Measurements from ENCODE around the gene AKAP13. TPM values are rescaled to one million over a fixed set of nuclear protein-coding genes. Genes with fewer than 3 reads are reported as not detected.

Gene AKAP13
- total RNA-seq, 1 experiment from 2014 or later = 55.3 TPM

DNA sequence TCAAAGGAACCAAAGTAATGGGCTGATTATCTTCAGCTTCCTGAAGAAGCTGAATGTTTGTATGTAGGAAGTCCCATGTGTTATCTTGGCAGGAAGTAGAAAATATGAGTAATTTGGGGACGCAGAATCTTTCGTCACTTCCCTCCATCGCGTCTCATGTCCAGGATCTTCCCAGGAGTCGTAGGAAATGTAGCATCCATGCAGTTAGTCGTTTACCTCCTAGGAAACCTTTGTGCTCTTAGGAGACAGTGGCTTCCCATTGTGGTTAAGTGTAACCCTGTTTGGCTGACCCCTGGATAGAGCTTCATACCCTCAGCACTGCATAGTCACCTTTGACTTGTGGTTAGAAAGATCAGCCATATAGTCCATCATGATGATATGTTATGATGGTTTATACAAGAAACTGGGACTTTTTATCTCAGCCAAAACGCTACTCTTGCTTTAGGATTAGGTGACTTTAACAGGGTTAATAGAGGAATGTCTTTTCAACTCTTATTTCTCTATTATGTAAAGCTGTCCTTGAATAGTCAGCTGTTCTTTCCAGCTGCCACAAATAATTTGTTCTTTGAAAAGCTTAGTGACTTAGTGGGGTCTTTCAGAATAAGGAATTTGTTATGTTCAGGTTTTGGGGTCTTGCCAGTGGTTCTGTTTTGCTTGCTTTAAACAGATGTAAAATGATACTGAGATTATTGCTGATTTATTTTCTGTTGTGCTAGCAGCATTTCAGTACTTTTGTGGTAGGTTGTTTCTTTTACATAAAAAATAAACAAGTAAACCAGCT is 322.1 kb downstream of the AKAP13 start:
- peak; percentile 31 for DNase-seq (ENCODE audit: low read depth)

DNA sequence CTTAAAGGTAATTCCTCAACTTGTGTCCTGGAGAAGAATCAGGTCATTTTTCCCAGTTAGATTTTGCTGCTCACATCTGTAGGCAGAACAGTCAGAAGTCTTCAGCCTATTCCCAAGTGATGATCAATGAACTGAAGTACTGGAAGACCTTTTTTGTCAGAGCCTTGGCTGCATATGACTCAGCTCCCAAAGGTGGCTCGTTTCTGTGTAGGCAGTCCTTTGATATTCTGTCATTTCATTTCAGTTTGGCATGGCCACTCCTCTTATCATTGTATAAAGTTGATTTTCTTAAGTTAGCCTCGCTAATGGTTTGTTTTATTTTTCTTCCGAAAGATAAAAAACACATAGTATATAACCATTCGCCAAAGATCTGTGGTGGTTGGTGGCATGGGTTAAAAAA is 323.7 kb downstream of the AKAP13 start:
- DNase-seq (ENCODE audit: low read depth) = no peak

GRCh38 chr15:85704720-85705429 is 324.5 kb downstream of the AKAP13 start:
- DNase-seq (ENCODE audit: low read depth) = no peak

DNA sequence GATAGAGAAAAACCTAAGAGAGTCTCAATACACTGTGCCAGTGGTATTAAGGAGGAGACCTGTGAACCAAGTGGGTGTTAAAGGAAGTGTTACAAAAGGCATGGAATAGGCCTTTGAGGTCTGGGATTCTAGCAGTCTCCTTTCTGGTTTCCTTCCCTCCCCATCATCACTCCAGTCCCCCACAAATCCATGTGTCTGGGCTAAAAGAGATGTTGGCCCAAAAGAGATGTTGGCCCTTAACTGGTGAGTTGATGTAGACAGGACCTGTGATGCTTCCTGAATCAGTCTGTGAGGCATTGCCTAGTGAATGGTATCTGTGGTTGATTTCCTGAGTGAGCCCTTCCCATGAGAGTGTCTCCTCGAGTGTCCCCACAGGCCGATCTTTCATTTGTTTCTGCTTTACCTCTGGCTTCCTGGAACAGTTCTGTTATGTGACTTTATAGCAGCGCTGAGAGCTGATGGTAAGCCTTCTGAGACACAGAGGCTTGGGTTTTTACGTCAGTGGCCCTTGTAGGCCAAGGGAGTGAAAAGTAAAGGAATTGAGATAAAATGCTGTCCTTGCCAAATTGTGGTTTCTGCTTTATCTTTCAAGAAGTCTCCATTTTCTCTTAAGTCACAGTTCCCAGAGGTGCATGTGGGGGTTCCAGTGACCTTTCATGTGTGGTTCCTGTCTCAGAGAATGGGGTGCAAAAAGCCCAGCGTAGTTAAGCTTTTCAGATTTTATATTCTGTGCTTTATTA is 326.5 kb downstream of the AKAP13 start:
- DNase-seq (ENCODE audit: low read depth) = peak; percentile 34

GRCh38 chr15:85707519-85708338 is 327.3 kb downstream of the AKAP13 start:
- peak; percentile 50 for DNase-seq (ENCODE audit: low read depth)

DNA sequence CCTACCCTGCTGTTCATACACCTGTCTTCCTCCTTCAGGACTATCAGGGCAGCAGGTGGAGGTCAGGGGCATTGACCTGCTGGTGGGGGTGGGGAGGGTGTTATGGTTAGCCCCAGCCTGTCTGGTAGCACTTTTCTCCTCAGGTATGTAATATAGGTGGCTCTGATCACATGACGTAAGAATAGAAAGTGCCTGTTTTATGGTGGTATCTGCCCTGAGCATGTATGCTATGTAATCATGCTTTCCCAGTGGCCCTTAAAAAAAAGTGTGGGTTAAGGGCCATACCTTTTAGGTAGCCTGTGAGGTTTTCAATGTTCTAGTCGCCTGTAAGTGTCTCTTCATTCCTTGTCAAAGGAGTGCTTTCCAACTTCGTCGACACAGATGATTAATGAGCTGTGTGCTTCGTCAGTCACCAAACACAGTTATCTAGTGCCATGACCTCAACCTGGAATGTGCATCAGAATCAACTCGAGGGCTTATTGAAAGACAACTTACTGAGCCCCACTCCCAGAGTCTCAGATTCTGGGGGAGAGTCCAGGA is 328.1 kb downstream of the AKAP13 start:
- DNase-seq (ENCODE audit: low read depth) = no peak

GRCh38 chr15:85709250-85709649 is 328.8 kb downstream of the AKAP13 start:
- DNase-seq (ENCODE audit: low read depth) = no peak

DNA sequence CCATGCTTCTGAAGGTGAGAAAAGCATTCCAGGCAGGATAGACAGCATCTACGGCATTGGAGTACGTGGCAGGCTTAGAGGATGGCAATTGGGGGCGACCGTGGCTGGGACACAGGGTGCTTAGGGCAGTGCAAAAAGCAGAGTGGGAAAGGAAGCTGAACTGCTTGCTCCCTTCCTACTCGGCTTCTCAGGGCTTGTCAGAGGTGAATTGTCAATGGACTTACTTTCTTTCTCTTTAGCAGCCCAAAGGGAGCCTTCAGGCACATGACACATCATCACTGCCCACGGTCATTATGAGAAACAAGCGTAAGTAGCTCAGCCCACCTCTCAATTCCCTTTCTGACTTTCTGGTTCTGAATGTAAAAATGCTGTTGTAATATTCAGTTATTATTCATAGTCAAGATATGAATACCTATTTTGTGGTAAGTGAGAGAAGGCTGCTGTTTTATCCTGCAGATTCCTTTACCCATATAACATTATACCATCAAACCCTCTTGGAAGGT is 330.0 kb downstream of the AKAP13 start:
- no peak for DNase-seq (ENCODE audit: low read depth)

GRCh38 chr15:85711580-85712192 is 331.3 kb downstream of the AKAP13 start:
- DNase-seq (ENCODE audit: low read depth) = no peak

DNA sequence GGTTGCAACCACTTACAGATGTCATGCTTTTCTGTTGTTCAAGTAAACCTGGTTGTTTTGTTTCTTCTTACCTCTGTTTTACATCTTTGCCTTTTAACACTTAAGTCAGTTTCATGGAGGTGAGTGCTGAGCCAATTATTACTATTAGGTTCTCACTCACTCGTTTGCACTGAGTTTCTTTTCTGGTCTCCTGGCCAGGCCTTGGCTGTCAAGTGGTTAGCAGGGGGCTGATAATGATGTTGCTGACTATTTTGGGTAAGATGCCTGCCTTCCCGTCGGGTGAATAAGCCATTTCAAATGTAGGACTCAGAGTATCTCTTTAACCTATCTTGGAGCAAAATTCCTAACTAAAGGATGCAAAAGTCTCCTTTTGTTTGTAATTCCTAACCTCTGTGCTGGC is 335.9 kb downstream of the AKAP13 start:
- no peak for DNase-seq (ENCODE audit: low read depth)

GRCh38 chr15:85717212-85717611 is 336.8 kb downstream of the AKAP13 start:
- DNase-seq (ENCODE audit: low read depth) = no peak

DNA sequence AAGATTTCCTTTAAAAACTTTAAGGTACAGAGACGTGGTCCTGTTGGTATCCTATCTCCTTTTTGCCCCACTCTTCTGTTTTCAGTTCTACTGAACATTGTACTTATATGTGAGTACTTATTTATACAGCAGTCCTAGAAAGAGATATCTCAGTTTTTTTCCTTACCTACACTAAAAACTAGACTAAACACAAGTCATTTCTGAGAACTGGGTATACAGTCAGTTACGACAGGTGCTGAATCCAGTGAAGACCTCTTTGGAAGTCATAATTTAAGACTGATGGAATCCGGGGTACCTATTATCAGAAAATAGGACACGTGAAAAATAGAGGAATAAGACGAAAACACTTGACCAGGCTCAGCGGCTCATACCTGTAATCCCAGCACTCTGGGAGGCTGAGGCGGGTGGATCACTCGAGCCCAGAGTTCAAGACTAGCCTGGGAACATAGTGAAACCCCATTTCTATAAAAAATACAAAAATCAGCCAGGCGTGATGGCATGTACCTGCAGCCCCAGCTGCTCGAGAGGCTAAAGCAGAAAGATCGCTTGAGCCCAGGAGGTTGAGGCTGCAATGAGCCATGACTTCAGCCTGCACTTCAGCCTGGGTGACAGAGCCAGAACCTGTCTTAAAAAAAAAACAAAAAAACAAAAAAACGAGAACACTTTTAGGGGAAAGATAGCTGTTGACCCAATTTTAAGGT is 338.0 kb downstream of the AKAP13 start:
- no peak for DNase-seq (ENCODE audit: low read depth)

DNA sequence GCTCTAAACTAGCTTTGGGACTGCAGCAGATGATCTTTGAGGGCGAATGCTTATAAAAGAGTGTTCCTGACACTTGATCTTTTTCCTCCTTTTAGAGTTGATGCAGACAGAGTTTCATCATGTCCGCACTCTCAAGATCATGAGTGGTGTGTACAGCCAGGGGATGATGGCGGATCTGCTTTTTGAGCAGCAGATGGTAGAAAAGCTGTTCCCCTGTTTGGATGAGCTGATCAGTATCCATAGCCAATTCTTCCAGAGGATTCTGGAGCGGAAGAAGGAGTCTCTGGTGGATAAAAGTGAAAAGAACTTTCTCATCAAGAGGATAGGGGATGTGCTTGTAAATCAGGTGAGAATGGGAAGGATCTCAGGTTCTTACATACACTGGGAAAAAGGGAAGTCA is 338.6 kb downstream of the AKAP13 start:
- no peak for DNase-seq (ENCODE audit: low read depth)

DNA sequence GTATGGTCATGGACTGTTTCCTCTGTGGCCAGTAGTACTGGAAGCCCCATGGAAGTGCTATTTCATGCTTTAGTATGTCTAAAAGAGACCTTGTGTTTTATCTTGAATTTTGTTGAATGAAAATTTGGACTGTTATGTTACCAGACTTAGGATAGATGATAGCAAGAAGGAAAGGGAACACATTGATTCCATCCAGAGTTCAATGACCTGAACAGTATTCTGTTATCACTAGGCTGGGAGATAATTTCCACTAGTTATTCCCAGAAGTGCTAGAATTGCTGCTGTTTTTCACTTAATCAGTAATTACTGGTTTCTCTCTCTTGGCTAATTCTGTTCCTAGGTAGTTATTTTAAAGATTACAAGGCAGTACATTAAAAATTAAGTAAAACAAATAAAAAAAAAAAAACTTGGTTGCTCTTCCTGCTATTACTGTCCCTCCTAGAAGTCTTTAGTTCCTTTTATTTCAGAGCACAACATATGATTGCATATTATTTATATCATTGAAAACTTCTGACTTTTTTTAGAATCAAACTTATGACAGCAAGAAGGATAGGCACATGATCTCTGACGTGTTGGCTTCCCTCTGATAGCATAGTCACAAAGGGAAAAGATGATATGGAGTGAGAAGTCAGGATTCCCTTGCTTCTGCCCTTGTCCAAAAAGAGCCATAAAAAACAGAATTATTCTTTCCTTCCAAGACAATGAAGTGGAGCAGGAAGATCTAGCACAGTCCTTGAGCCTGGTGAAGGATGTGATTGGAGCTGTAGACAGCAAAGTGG is 342.2 kb downstream of the AKAP13 start:
- no peak for DNase-seq (ENCODE audit: low read depth)

DNA sequence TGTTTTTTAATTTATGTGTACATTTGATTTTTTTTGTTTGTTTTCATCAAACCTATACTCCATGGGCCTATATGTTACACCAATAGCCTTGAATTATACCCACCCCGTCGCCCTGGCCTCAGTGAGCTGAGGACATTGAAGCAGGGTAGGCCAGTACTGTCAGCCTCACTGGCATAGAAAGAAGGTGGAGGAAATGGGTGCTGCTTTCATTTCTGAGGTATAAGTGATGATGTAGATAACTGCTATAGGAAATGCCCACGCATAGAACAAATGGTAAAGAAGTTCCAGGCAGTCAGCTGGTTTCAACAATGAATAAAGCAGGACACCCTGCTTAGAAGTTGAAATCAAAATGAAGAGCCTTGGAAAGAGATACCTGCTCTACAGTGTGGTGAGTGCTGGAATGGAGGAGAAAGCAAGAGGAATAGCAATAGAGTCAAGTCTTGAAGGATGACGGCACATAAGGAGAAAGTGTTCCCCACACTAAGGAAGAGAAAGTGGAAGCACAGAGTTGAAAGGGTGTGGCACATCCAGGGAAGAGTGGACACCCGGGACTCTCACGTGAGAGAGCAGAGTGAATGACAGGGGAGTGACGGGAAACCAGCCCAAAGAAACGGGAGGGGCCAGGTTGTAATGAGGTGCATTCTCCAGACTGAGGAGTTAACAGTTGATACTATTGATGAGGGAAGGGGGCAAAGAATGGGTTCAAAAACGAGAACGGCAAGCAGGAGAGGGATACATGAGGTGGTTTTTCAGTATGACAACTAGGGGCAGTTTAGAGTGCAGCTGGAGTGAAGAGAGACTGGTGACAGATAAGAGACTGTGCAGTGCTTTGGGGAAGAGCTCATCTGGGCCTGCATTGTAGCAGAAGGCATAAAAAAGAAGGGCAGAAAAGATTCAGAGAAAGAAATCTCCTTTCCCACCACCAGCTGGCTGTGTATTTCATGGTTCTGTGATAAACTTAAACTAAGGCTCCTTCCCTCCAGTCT is 343.9 kb downstream of the AKAP13 start:
- DNase-seq (ENCODE audit: low read depth) = no peak

DNA sequence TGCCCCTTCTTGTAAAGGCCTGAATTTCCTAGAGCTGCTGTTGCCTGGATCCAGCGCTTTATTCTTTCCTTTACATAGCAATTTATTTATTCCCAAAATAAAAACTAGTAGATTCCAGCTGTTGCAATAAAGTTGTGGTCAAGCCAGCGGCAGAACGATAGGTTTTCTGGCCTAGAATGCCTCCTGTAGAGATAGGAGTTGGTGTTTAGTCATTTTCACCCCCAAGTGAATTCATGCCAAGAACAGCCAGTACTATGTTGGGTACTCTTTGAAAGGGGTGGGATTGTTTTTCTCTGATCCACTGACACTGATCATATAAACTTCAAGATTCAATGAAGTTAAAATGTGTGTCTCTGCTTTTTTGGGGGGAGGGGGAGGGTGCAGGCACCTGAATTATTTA is 344.6 kb downstream of the AKAP13 start:
- DNase-seq (ENCODE audit: low read depth) = peak; percentile 81

- DNase-seq (ENCODE audit: low read depth) = peak; percentile 26
Observed at GRCh38 chr15:85725564-85725963, 345.2 kb downstream of the AKAP13 start.

GRCh38 chr15:85726454-85726853 is 346.1 kb downstream of the AKAP13 start:
- peak; percentile 33 for DNase-seq (ENCODE audit: low read depth)
